Right renal cortex interstitium (tissue), 3 donors: Measurements from ENCODE around the gene KCNK10. TPM values are rescaled to one million over a fixed set of nuclear protein-coding genes. Genes with fewer than 3 reads are reported as not detected.

Experiments used
- polyA plus RNA-seq, 3 donors: library from polyadenylated mRNA; unstranded; fragments of 120-200 nt; gene quantifications; one replicate each; pipeline ENCODE4 v1.2.1, GENCODE V29; 2013; ENCODE audit not compliant: insufficient read length in 3 of 3

KCNK10 gene
- polyA plus RNA-seq, 3 donors: 0.16 to 0.26 (median 0.24) TPM

Other genes starting within 250 kb of the KCNK10 start
- gene SPATA7, start 62.4 kb upstream of the KCNK10 start, polyA plus RNA-seq: 10 to 100 TPM; 25.7 to 26.9 (median 26.1) TPM
- 10 to 100 TPM; 35.5 to 38.7 (median 35.8) TPM for gene PTPN21, start 231.7 kb upstream of the KCNK10 start, polyA plus RNA-seq
- gene ZC3H14, start 239.8 kb upstream of the KCNK10 start, polyA plus RNA-seq: 100 to 1,000 TPM in 2 of 3 donors, 10 to 100 TPM in 1; 99.4 to 109 (median 108) TPM